H9 (cell line): Measurements from ENCODE around the gene SLC16A3. TPM values are rescaled to one million over a fixed set of nuclear protein-coding genes. Genes with fewer than 3 reads are reported as not detected.

Experiments
- DNase-seq: peaks from one replicate; pipeline ENCODE4 v3.0.0-alpha.2; 2017
- H2AFZ ChIP-seq: one replicate; pipeline ENCODE4 v1.6.1; 2013; ENCODE audit warnings: mild to moderate bottlenecking, low read length, control low read depth, moderate library complexity
- H2AK5ac ChIP-seq: 2 replicates; pipeline ENCODE4 v1.6.1; 2013; ENCODE audit warnings: low read length, control low read depth, mixed read lengths; ENCODE audit not compliant: insufficient read length
- H2BK120ac ChIP-seq: one replicate; pipeline ENCODE4 v1.6.1; 2013; ENCODE audit warnings: low read depth, mild to moderate bottlenecking, low read length, control low read depth, inconsistent platforms; ENCODE audit not compliant: poor library complexity, severe bottlenecking
- H2BK12ac ChIP-seq: 2 replicates; pipeline ENCODE4 v1.6.1; 2013; ENCODE audit warnings: low read length, control low read depth, mixed read lengths, low read depth; ENCODE audit not compliant: insufficient read length
- H2BK15ac ChIP-seq: 2 replicates; pipeline ENCODE4 v1.6.1; 2013; ENCODE audit warnings: low read depth, low read length, control low read depth
- H2BK20ac ChIP-seq: one replicate; pipeline ENCODE4 v1.6.1; 2013; ENCODE audit warnings: low read depth, mild to moderate bottlenecking, low read length, control low read depth, inconsistent platforms; ENCODE audit not compliant: poor library complexity, severe bottlenecking
- H2BK5ac ChIP-seq: 2 replicates; pipeline ENCODE4 v1.6.1; 2013; ENCODE audit warnings: low read length, control low read depth, mixed read lengths; ENCODE audit not compliant: insufficient read length
- H3K14ac ChIP-seq: 2 replicates; pipeline ENCODE4 v1.6.1; 2013; ENCODE audit warnings: low read length, control low read depth; ENCODE audit not compliant: insufficient read depth
- H3K18ac ChIP-seq: 2 replicates; pipeline ENCODE4 v1.6.1; 2013; ENCODE audit warnings: low read depth, mild to moderate bottlenecking, mixed read lengths, low read length, control low read depth; ENCODE audit not compliant: insufficient read length
- H3K23ac ChIP-seq: 2 replicates; pipeline ENCODE4 v1.6.1; 2013; ENCODE audit warnings: low read length, control low read depth, mixed read lengths, low read depth; ENCODE audit not compliant: insufficient read length
- H3K23me2 ChIP-seq: 2 replicates; pipeline ENCODE4 v1.6.1; 2013; ENCODE audit warnings: low read depth, mild to moderate bottlenecking, mixed read lengths, low read length, control low read depth; ENCODE audit not compliant: insufficient read length, poor library complexity, severe bottlenecking
- H3K27ac ChIP-seq: 2 replicates; pipeline ENCODE4 v1.5.1; 2013; ENCODE audit warnings: low read length, control low read depth, mixed read lengths, low read depth; ENCODE audit not compliant: insufficient read length
- H3K27me3 ChIP-seq: 2 replicates; pipeline ENCODE4 v1.6.1; 2013; ENCODE audit warnings: low read length, control low read depth, inconsistent platforms; ENCODE audit not compliant: insufficient read depth
- H3K4ac ChIP-seq: 2 replicates; pipeline ENCODE4 v1.6.1; 2013; ENCODE audit warnings: low read depth, mild to moderate bottlenecking, control low read depth, inconsistent platforms, low read length, moderate library complexity
- H3K4me1 ChIP-seq: 2 replicates; pipeline ENCODE4 v1.6.1; 2013; ENCODE audit warnings: low read length, control low read depth, inconsistent platforms; ENCODE audit not compliant: insufficient read depth
- H3K4me2 ChIP-seq: 2 replicates; pipeline ENCODE4 v1.6.1; 2013; ENCODE audit warnings: low read length, control low read depth, mixed read lengths; ENCODE audit not compliant: insufficient read length, insufficient read depth
- H3K56ac ChIP-seq: 2 replicates; pipeline ENCODE4 v1.6.1; 2013; ENCODE audit warnings: low read depth, mild to moderate bottlenecking, mixed read lengths, low read length, control low read depth; ENCODE audit not compliant: insufficient read length
- H3K79me1 ChIP-seq: 2 replicates; pipeline ENCODE4 v1.6.1; 2013; ENCODE audit warnings: low read depth, mild to moderate bottlenecking, moderate library complexity, low read length, control low read depth, inconsistent platforms; ENCODE audit not compliant: insufficient read depth, poor library complexity, severe bottlenecking
- H3K79me2 ChIP-seq: 2 replicates; pipeline ENCODE4 v1.6.1; 2013; ENCODE audit warnings: low read length, control low read depth, inconsistent platforms; ENCODE audit not compliant: insufficient read depth
- H3K9ac ChIP-seq: 2 replicates; pipeline ENCODE4 v1.6.1; 2013; ENCODE audit warnings: low read length, control low read depth, mixed read lengths; ENCODE audit not compliant: insufficient read length; ENCODE audit errors: extremely low read depth
- H3K9me3 ChIP-seq: one replicate; pipeline ENCODE4 v1.6.1; 2013; ENCODE audit warnings: low read depth, low read length, inconsistent platforms; ENCODE audit not compliant: control insufficient read depth
- H3T11ph ChIP-seq: one replicate; pipeline ENCODE4 v1.6.1; 2013; ENCODE audit warnings: mild to moderate bottlenecking, low read length, control low read depth, inconsistent platforms
- H4K20me1 ChIP-seq: one replicate; pipeline ENCODE4 v1.6.1; 2013; ENCODE audit not compliant: control insufficient read depth, insufficient read length, insufficient read depth
- H4K5ac ChIP-seq: 2 replicates; pipeline ENCODE4 v1.6.1; 2013; ENCODE audit warnings: low read depth, mild to moderate bottlenecking, mixed read lengths, low read length, control low read depth; ENCODE audit not compliant: insufficient read length
- H4K8ac ChIP-seq: replicated peaks from 2 replicates; pipeline ENCODE4 v1.6.1; 2013; ENCODE audit warnings: low read length, control low read depth, mixed read lengths, low read depth; ENCODE audit not compliant: insufficient read length
- H4K91ac ChIP-seq: 2 replicates; pipeline ENCODE4 v1.6.1; 2013; ENCODE audit warnings: low read depth, mild to moderate bottlenecking, moderate library complexity, mixed read lengths, low read length, control low read depth; ENCODE audit not compliant: insufficient read length
- H3K27ac Mint-ChIP-seq, 3 experiments: 2 replicates in 2 of 3; 3 replicates in 1 of 3; pipeline ENCODE4 v1.8.0; 2020 to 2021; ENCODE audit warnings: mixed read lengths in 3 of 3, mild to moderate bottlenecking in 1 of 3, moderate library complexity in 1 of 3
- H3K27me3 Mint-ChIP-seq: 2 replicates; pipeline ENCODE4 v1.8.0; 2021; ENCODE audit warnings: low read depth, mild to moderate bottlenecking, moderate library complexity, mixed read lengths
- H3K36me3 Mint-ChIP-seq, 3 experiments: 2 replicates in 2 of 3; 3 replicates in 1 of 3; pipeline ENCODE4 v1.8.0; 2020 to 2021; ENCODE audit warnings: low read depth in 3 of 3, mixed read lengths in 3 of 3; ENCODE audit not compliant: insufficient read depth in 1 of 3
- H3K4me1 Mint-ChIP-seq, 2 experiments: 2 replicates each; pipeline ENCODE4 v1.8.0; 2020; ENCODE audit warnings: mixed read lengths in 2 of 2
- H3K4me3 Mint-ChIP-seq, 2 experiments: 2 replicates in 1 of 2; 3 replicates in 1 of 2; pipeline ENCODE4 v1.8.0; 2020 to 2021; ENCODE audit warnings: mild to moderate bottlenecking in 2 of 2, mixed read lengths in 2 of 2, moderate library complexity in 1 of 2
- H3K9me3 Mint-ChIP-seq, 2 experiments: 2 replicates in 1 of 2; 3 replicates in 1 of 2; pipeline ENCODE4 v1.8.0; 2020; ENCODE audit warnings: mild to moderate bottlenecking in 2 of 2, mixed read lengths in 2 of 2, moderate library complexity in 1 of 2
- WGBS: extraction: QIAGEN DNeasy Blood & Tissue Kit; methylation state at CpG from one replicate; pipeline ENCODE4 v1.1.7; 2013; ENCODE audit warnings: missing lambda C conversion rate, low lambda C conversion rate, mixed read lengths; ENCODE audit not compliant: insufficient read length; ENCODE audit errors: extremely low coverage; 5-methylcytosine and 5-hydroxymethylcytosine counted together
- total RNA-seq: library from RNA; stranded (reverse); gene quantifications from 2 replicates; pipeline ENCODE4 v1.2.1, GENCODE V29; 2021
- TF ChIP-seq, protein P1 (sequence below): fragments of 200-600 bp; sonication (generic); conservative IDR thresholded peaks from 3 replicates; pipeline ENCODE4 v1.8.0; 2021; ENCODE audit warnings: antibody characterized with exemption, mild to moderate bottlenecking

SLC16A3 gene
- total RNA-seq, 1 experiment from 2014 or later: 28.4 TPM

DNA sequence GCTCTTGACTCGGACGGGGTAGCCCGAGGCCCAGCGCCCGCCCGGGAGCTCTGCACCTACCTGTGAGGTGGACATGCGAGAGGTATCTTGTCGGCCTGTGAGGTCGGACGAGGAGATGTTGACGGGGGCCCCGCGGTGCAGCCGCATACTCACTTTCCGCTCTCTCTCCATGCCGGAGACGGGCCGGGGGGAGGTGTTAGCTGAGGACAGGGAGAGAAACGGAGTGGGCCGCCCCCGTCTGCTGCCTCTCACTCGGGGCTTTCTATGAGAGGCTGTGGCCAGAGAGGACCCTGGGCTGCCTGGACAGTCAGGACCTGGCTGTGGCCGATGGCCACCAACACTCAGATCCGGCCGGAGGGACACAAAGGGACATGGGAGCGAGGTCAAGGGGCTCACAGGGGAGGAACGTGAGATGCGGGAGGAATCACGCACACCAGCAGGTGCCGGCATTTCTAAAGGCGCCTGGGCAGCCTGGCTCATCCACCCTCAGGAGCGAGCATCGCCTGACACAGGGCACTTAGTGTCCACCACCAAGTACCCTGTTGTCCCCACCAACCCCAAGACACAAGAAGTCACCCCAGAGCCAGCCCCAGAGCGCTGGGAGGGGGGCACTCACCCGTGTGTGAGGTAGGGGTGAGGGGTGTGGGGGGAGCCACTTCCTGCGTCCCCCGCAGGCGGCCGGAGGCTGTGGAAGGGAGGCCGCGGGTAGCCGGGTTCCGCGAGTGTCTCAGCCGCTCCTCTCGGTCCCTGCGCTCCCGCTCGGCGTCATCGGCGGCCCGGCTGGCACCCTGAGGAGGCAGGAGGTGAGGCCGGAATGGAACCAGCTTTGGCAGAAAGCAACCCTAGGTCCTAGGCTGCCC lies 20.2 kb downstream of the SLC16A3 start:
- Histone ChIP-seq H3K79me2 (peaks cover 4% of the 10 kb centered on the region; the same call in 1 of the 2 replicates), H3K56ac (no peak overlapping the region), H3K18ac (no peak overlapping the region), H4K91ac (no peak overlapping the region), H3K14ac (no peak overlapping the region), H2BK20ac (no peak overlapping the region), H2BK5ac (no peak overlapping the region), H2BK12ac (no peak overlapping the region), H3K4ac (no peak overlapping the region), H2AFZ (no peak overlapping the region), H3K23me2 (no peaks in the 10 kb centered on the region), H3K79me1 (peaks cover 18% of the 10 kb centered on the region), H3K4me2 (no peak overlapping the region), H3K23ac (no peak overlapping the region), H4K5ac (no peak overlapping the region), H3K9ac (no peak overlapping the region), H2BK15ac (no peak overlapping the region), H3K4me1 (no peaks in the 10 kb centered on the region), H3K27ac (no peak overlapping the region), H4K20me1 (no peaks in the 10 kb centered on the region), H2BK120ac (no peak overlapping the region), H3K27me3 (peaks cover 2% of the 10 kb centered on the region; the same call in 1 of the 2 replicates), H2AK5ac (no peak overlapping the region), H3T11ph (no peak overlapping the region), H3K9me3 (no peaks in the 10 kb centered on the region), H4K8ac (no peak overlapping the region)
- peaks cover 52 to 92% (median 87%) of the 10 kb centered on the region in 3 experiments; a peak in 6 of 7 replicates for H3K36me3 Mint-ChIP-seq
- H3K9me3 Mint-ChIP-seq: no peaks in the 10 kb centered on the region
- no peaks in the 10 kb centered on the region for H3K4me1 Mint-ChIP-seq
- no peaks in the 10 kb centered on the region for H3K27me3 Mint-ChIP-seq
- no CpG with 5 or more reads among the region's 54 CpGs for WGBS
- H3K27ac Mint-ChIP-seq: peak overlapping the region in 2 of 3 experiments; percentile 77 to 83; a peak in 4 of 7 replicates
- TF ChIP-seq, protein P1, sequence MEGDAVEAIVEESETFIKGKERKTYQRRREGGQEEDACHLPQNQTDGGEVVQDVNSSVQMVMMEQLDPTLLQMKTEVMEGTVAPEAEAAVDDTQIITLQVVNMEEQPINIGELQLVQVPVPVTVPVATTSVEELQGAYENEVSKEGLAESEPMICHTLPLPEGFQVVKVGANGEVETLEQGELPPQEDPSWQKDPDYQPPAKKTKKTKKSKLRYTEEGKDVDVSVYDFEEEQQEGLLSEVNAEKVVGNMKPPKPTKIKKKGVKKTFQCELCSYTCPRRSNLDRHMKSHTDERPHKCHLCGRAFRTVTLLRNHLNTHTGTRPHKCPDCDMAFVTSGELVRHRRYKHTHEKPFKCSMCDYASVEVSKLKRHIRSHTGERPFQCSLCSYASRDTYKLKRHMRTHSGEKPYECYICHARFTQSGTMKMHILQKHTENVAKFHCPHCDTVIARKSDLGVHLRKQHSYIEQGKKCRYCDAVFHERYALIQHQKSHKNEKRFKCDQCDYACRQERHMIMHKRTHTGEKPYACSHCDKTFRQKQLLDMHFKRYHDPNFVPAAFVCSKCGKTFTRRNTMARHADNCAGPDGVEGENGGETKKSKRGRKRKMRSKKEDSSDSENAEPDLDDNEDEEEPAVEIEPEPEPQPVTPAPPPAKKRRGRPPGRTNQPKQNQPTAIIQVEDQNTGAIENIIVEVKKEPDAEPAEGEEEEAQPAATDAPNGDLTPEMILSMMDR: no peak
- H3K4me3 Mint-ChIP-seq: no peak overlapping the region
- no peak for DNase-seq
